KBM-7 (cell line): ENCODE data around the gene UPK3BL1.
"Not testable (repeated sequence)": the region's sequence is repeated elsewhere in the genome, so short reads cannot be mapped to it uniquely, and the experiment has no call there.

Experiments
- DNase-seq: peaks from one replicate; pipeline ENCODE4 v3.0.0-alpha.2; 2015
- in situ Hi-C: fragments of 300-500 bp; cut with MboI; formaldehyde crosslinking; loops from 2 replicates; pipeline ENCODE4 v1.14.3; 2020; ENCODE audit warnings: low sequenced_read_pairs, low pct_unique_long_range_greater_than_20kb, mixed read lengths

Gene UPK3BL1

GRCh38 chr7:102642691-102643090, at the start of gene UPK3BL1:
Gene UPK3BL1 (minus strand): TSS chr7:102642791. CDS start chr7:102642741, 50 bp downstream.
- in situ Hi-C loops: not testable (repeated sequence)

DNA sequence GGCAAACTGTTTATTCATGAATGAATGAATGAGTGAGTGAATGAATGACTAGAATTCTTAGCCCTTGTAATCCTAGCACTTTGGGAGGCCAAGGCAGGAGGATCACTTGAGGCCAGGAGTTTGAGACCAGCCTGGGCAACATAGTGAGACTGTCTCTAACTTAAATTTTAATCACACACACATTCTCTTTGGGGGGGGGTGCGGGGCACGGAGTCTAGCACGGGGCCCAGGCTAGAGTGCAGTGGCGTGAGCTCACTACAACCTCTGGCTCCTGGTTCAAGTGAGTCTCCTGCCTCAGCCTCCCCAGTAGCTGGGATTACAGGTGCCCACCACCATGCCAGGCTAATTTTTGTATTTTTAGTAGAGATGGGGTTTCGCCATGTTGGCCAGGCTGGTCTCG, 48.0 kb upstream of the UPK3BL1 start:
- DNase-seq, in situ Hi-C loops: not testable (repeated sequence)

More at GRCh38 chr7:102642691-102643090, at the start of gene UPK3BL1:
- not testable (repeated sequence) for DNase-seq

GRCh38 chr7:102689436-102690282, 47.1 kb upstream of the UPK3BL1 start:
- DNase-seq, in situ Hi-C loops: not testable (repeated sequence)

GRCh38 chr7:102688299-102689036, 45.9 kb upstream of the UPK3BL1 start:
- DNase-seq, in situ Hi-C loops: not testable (repeated sequence)

- not testable (repeated sequence) for DNase-seq
These were observed 40.0 kb upstream of the UPK3BL1 start for GRCh38 chr7:102682560-102682959.

GRCh38 chr7:102680780-102681179, 38.2 kb upstream of the UPK3BL1 start:
- in situ Hi-C loops, DNase-seq: not testable (repeated sequence)

More at GRCh38 chr7:102682560-102682959, 40.0 kb upstream of the UPK3BL1 start:
- in situ Hi-C loops: not testable (repeated sequence)

- DNase-seq, in situ Hi-C loops: not testable (repeated sequence)
These were observed 33.0 kb upstream of the UPK3BL1 start for GRCh38 chr7:102675545-102675944.

GRCh38 chr7:102673447-102674067, 31.0 kb upstream of the UPK3BL1 start:
- DNase-seq, in situ Hi-C loops: not testable (repeated sequence)

- in situ Hi-C loops, DNase-seq: not testable (repeated sequence)
These were observed 29.3 kb upstream of the UPK3BL1 start for GRCh38 chr7:102671956-102672307.

DNA sequence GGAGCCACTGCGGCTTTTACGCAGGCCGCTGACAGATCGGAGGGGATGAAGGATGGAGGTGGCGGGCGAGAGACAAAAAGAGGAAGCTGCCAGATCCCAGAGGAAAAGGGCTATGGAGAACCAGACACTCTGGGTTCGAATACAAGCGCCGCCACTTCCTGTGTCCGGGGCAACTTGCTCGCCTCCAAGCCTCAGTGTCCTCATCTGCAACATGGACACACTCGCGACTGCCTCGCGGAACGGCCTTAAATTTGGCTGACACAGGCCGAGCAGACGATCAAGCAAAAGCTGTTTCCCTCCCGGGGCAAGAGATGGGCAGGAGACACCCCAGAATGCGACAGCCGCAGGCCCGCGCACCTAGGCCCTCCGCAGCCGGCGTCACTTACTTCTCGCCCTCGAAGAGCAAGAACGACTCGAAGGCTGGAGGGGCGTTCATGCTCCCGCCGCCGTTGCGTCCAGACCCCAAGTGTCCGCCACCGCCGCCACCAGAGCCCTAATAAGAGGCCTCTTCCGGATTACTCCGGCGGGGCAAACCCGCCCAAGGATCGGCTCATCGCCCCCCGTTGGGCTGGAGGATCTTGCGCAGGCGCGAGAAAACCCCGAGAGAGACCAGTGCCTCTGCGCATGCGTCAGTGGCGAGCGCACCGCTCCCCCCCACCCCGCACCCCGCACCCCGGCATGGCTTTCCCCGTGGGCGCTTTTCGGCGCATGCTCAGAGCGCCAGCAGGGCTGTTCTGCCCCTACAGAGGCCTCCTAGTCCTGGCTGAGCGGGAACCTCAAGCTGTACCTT, 28.8 kb upstream of the UPK3BL1 start, which contains the start of gene POLR2J2:
POLR2J2 (minus strand) TSS at position 498 of the 790 bp plus-strand sequence; CDS start at position 436, 62 bp downstream.
- in situ Hi-C loops, DNase-seq: not testable (repeated sequence)

GRCh38 chr7:102667523-102667922, 24.9 kb upstream of the UPK3BL1 start:
- DNase-seq, in situ Hi-C loops: not testable (repeated sequence)

- DNase-seq, in situ Hi-C loops: not testable (repeated sequence)
These were observed 24.3 kb upstream of the UPK3BL1 start for GRCh38 chr7:102666850-102667249.

DNA sequence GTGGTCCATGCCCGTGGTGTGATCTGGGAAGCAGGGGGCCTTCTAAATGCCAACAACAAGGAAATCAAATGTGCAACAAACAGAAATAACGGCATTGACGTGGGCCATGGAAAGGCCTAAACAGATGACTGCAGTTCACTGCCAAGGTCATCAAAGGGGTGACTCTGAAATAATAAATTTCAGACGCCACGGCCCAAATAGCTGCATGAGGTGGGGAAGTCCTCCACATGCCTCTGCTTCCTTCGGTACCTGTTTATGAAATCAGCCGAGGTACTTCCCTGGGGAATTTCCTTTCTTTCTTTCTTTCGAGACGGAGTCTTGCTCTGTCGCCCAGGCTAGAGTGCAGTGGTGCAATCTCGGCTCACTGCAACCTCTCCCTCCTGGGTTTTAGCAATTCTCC, 22.2 kb upstream of the UPK3BL1 start:
- DNase-seq, in situ Hi-C loops: not testable (repeated sequence)

GRCh38 chr7:102649924-102650323, 7.3 kb upstream of the UPK3BL1 start, which contains the start of gene SPDYE2B:
Gene SPDYE2B (plus strand): TSS chr7:102650319. CDS start chr7:102652349, 2,030 bp downstream.
- DNase-seq, in situ Hi-C loops: not testable (repeated sequence)

DNA sequence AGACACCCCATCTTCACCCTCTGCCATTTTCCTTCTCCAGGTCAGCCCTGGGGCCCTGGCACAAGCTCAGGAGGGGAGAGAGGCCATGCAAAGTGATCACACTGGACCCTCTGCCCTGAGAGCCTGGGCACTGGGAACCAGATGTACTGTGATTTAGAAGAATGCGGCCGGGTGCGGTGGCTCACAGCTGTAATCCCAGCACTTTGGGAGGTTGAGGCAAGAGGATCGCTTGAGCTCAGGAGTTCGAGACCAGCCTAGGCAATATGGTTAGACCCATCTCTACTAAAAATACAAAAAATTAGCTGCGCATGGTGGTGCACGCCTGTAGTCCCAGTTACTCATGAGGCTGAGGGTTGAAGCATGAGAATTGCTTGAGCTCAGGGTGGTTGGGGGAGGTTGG, 5.2 kb upstream of the UPK3BL1 start:
- in situ Hi-C loops, DNase-seq: not testable (repeated sequence)

DNA sequence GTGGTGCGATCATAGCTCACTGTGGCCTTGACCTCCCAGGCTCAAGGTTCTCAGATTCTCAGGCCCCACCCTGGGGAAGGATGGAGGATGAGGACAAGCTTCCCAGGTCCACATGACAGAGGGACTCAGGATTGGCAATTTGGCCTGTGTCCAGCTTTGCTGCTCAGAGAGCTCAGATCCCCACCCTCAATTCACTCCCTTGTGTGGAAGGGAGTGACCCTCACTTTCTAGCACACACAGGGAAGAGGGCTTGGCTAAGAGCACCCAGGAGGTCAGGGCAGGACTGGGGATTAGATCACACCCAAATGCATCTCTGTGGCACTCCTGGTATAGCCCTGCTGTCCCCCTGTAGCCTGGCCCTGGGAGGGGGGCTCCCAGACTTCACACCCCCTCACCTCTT, 813 bp upstream of the UPK3BL1 start:
- in situ Hi-C loops, DNase-seq: not testable (repeated sequence)

DNA sequence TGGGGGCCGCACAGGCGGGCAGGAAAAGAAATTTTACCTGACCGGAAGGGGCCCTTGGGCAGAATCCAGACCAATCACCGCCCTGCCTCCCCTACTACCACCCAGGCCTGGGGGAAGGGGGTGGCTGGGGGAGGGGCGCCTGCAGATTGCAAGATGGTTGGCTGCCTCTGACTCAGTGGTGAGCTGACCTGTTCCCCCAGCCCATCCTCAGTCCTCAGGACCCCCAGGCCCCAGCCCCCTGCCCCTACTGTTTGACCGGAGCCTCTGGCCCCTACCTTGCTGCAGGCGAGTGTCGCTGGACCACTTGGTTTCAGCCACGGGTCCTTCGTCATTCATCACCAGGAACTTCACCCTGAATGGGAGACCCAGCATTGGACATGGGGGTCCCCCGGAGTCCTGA, 3.7 kb downstream of the UPK3BL1 start:
- DNase-seq, in situ Hi-C loops: not testable (repeated sequence)

DNA sequence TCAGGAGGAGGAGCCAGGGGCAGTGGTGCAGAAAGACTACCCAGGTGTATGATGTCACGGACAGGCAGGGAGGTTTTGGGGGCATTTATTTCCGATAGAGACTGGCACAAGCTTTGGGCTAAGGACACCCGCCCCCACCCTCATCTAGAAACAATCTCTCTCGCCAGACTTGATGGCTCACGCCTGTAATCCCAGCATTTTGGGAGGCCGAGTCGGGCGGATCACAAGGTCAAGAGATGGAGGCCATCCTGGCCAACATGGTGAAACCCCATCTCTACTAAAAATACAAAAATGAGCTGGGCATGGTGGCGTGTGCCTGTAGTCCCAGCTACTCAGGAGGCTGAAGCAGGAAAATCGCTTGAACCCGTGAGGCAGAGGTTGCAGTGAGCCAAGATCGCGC, 5.6 kb downstream of the UPK3BL1 start:
- in situ Hi-C loops, DNase-seq: not testable (repeated sequence)
